Breast epithelium (tissue), 3 donors: Measurements from ENCODE around the gene MCM3.

Experiments
- CTCF ChIP-seq, 3 donors: fragments of 450-650 bp; IDR thresholded peaks; one replicate each; pipeline ENCODE4 v1.5.1; 2016 to 2017; ENCODE audit warnings: antibody characterized with exemption in 3 of 3, mild to moderate bottlenecking in 3 of 3, moderate library complexity in 3 of 3
- POLR2A ChIP-seq: fragments of 450-650 bp; IDR thresholded peaks from one replicate; pipeline ENCODE4 v1.6.1; 2016; ENCODE audit warnings: antibody characterized with exemption, mild to moderate bottlenecking, moderate library complexity
- POLR2AphosphoS5 ChIP-seq, 3 donors: sonication (generic); formaldehyde crosslinking; IDR thresholded peaks; one replicate each; pipeline ENCODE4 v1.6.1; 2017; ENCODE audit warnings: antibody characterized with exemption in 3 of 3

DNA sequence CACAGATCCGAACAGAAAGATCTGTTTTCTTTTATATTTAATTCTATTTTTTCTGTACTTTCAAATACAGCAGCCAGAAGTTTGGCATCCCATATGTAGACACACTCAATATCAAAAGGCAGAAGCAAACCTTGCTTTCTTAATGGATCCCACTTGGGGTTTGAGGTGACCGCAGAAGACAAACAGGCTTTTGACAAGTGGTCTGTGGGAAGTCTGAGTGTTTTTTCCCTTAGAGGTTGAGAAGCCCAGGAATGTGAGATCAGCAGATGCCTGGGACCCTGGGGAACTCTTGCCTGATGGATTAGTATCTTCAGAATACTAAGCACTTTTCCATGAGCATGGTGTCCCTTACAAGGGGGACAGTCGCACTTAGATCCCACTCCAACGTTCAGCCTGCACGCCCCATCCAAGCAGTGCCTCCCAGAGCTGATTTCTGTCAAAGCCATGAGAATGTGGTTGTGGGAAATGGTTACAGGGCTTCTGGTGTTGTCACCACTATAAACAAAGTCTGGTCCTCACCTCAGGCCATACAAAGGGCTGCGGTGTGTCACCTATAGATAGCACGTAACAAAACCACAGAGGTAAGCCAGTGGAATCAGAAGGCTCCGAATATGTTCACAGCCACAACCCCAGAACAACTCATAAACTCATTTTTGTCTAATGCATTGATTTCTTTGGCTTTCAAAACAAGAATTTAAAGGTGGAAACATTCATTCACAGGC, 53.0 kb downstream of the MCM3 start:
- no peak for TF ChIP-seq POLR2A
- TF ChIP-seq CTCF (IDR thresholded peaks at IDR 0.05), result no peak
- TF ChIP-seq POLR2AphosphoS5 (IDR thresholded peaks at IDR 0.05), result no peak
